ENCODE results near the gene COL8A2.

- TF ChIP-seq CTCF (IDR thresholded peaks at IDR 0.05; ENCODE audit: extremely low read depth in 1 of 2, insufficient read depth in 1 of 2, low read depth in 1 of 2, low read length in 2 of 2) (no peak), EZH2 (IDR thresholded peaks at IDR 0.05; ENCODE audit: borderline replicate concordance, low read depth, low read length, severe bottlenecking) (no peak), JUN (IDR thresholded peaks at IDR 0.05; ENCODE audit: borderline replicate concordance, insufficient read depth, insufficient read length, low read depth) (no peak), POLR2A (IDR thresholded peaks at IDR 0.05; ENCODE audit: low read depth, low read length) (no peak), POLR2AphosphoS5 (IDR thresholded peaks at IDR 0.05; ENCODE audit: insufficient read depth, low read depth, low read length) (no peak), FOS (IDR thresholded peaks at IDR 0.05; ENCODE audit: borderline replicate concordance, insufficient read depth, low read length) (no peak), MYC (IDR thresholded peaks at IDR 0.05; ENCODE audit: low read depth, low read length) (no peak), GATA2 (IDR thresholded peaks at IDR 0.05; ENCODE audit: insufficient read depth, insufficient read length, low read depth, low read length) (no peak)
- TF ChIP-seq, protein P1, sequence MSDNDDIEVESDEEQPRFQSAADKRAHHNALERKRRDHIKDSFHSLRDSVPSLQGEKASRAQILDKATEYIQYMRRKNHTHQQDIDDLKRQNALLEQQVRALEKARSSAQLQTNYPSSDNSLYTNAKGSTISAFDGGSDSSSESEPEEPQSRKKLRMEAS (IDR thresholded peaks at IDR 0.05; ENCODE audit: insufficient read depth, insufficient read length) = no peak
Measured at GRCh38 chr1:36119456-36119855, 5.6 kb downstream of the COL8A2 start.

All from endothelial cell of umbilical vein (primary cell).